GF-D8 (cell line): ENCODE results near the gene GALNT18.
"Not testable (repeated sequence)": the region's sequence is repeated elsewhere in the genome, so short reads cannot be mapped to it uniquely, and the experiment has no call there.

ENCODE experiments used
- DNase-seq: peaks from one replicate; lab custom pipeline; 2025; lab: John Stamatoyannopoulos, UW

The GALNT18 gene

DNA sequence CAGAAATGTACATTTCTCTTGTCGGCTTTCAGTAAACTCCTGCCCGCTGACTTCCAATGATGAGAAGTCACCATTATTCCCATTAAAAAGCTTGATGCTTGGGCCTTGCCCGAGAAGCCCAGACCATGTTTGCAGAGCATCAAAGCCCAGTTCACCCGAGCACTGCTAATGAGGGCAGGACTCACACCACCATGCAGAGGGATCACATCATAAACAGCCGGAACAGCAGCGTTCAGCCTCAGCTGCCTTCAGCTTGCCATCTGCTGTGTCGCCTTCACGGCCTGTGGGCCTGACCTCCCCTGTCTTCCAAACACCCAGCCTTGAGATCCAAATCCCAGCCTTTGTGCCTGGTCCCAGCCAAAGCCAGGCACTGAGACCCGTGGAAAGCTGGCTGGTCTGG lies 163.3 kb downstream of the GALNT18 start:
- no peak for DNase-seq

DNA sequence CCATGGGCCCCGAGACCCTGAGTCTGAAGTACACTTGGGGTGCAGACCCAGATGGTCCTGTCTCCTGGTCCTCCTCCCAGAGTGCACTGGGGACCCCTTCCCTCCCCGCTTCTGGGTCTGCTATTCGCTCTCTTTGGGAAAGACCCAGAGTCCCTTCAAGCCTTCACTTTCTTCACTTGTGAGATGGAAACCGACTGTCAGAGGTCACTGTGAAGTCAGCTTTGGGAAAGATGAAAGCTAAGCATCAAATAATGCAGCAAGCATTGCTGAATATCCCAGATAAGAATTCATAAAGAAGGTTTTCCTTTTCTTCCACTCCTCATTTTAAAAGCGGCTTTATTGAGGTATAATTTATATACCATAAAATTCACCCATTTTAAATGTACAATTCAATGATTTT lies 163.8 kb downstream of the GALNT18 start:
- DNase-seq = no peak

- no peak for DNase-seq
Observed at GRCh38 chr11:11456866-11457265, 164.9 kb downstream of the GALNT18 start.

DNA sequence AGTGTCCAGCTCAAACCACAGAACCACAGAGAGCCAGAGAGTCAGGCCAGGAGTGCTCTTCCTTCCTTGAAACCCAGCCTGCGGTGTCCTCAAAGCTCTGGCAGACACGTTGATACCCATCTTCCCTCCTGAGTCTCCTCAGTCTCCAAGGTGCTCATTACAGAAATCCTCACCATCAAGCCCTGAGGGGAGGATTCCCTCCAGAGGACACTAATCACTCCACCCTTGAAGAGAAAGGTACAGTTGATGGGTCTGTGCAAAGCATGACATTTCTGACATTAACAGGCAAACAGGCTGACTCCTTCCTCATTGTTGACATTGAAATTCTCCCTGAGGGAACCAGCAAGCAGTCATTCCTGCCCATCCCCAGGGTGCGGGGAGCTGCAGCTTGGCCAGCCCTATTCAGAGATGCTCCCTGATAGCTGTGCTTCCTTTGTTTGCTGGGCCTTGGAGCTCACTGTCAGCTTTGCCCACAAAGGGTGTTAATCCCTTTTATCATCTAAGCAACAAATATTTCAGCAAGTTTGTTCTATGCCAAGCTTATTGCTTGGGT lies 167.1 kb downstream of the GALNT18 start:
- DNase-seq = no peak

GRCh38 chr11:11451501-11452005 lies 170.3 kb downstream of the GALNT18 start:
- no peak for DNase-seq

- no peak for DNase-seq
Observed at GRCh38 chr11:11450744-11451362, 171.0 kb downstream of the GALNT18 start.

GRCh38 chr11:11449327-11449726 lies 172.5 kb downstream of the GALNT18 start:
- DNase-seq = no peak

- no peak for DNase-seq
Observed at GRCh38 chr11:11448626-11449025, 173.2 kb downstream of the GALNT18 start.

DNA sequence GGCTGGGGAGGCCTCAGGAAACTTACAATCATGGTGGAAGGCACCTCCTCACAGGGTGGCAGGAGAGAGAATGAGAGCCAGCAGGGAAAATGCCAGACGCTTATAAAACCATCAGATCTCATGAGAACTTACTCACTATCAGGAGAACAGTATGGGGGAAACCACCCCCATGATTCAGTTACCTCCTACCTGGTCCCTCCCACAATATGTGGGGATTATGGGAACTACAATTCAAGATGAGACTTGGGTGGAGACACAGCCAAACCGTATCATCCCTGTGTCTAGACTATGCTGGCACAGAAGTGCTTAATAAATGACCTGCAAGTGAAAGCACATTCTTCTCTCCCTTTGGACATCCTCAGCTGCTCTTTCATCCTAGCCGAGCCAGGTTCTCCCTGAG lies 174.2 kb downstream of the GALNT18 start:
- DNase-seq = not testable (repeated sequence)

GRCh38 chr11:11446967-11447366 lies 174.8 kb downstream of the GALNT18 start:
- no peak for DNase-seq

DNA sequence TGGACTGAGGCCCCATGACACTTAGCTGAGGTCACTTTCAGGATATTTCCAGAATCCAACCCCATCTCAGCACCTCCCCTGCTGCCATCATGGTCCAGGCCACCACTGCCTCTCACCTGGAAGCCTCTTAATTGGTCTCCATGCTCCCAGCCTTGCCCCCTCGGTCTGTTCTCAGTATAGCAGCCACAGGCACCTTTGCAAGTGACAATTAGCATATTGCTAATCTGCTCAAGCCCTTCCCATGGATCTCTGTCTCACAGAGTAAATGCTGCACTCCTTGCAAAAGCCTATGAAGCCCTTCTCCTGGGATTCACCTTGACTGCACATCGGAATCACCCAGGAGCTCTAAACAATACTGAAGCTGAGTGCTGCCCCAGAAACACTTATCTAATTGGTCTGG lies 175.2 kb downstream of the GALNT18 start:
- no peak for DNase-seq

GRCh38 chr11:11445441-11446185 lies 176.2 kb downstream of the GALNT18 start:
- DNase-seq = no peak

- no peak for DNase-seq
Observed at GRCh38 chr11:11444804-11445131, 177.0 kb downstream of the GALNT18 start.

DNA sequence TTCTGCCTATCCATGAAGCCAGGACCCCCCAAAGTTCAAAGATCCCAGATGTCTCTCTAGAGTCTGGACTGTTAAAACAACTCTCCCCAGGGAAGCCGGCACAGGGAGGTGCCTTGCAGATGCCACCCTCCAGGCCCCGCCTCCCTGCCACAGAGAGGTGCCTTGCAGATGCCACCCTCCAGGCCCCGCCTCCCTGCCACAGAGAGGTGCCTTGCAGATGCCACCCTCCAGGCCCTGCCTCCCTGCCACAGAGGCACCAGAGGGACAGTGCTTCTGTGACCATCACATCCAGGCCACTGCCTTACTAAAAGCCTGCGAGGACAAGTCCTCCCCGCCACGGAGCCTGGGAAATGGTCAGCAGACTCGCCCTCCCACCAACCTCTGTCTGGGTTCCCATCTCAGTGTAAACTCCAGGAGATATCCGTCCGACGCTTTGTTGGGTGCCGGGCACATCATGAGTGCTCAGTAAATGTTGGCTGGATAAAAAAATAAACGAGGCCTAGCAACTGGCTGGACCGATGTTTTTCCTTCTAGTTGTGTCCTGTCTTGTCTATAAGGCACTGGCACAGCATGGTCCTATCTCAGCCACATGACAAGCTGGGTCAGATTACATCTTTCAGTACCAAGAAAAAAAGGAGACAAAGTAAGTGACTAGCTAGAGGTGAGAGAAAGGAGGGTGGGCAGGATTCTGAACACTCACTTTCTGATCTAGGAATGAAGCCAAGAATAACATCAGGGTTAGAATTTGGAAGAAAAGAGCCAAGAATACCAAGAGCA lies 177.6 kb downstream of the GALNT18 start:
- no peak for DNase-seq

DNA sequence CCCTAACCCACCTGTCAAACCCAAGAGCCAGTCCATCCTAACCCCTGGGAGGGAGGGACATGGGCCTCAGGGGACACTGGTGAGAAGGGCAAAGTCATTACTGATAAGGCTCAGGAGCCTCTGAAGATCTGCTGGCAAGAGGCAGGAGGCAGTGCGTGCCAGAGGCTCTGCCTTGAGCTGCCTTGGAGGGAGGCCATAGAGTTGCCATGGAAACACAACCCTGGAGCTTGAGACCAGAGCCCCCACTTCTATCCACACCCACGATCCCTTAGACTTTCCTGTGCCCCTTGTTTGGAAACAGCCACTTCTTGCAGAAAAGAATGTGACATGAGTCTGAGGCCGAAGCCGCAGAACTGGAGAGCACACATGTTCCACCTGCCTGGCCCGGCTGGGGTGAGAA lies 179.0 kb downstream of the GALNT18 start:
- no peak for DNase-seq

- DNase-seq = no peak
Observed at GRCh38 chr11:11441516-11441915, 180.3 kb downstream of the GALNT18 start.

DNA sequence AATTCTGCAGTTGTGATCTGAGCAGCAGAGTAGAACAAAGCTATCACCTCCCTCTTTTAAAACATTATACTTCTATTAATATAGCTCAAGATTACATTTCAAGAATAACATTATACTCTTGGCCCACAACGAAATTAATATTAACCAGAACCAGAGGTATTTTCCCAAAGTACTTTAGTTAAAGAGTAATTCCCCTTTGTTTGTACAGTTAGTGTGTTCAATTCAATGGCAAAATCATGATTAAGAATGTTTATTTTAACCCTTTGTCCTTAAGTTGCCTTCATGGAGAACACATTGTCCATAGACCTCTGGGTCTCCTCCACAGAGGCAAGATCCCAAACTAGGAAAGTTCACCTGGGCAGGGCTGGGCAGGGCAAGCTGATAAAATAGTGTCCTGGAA lies 180.7 kb downstream of the GALNT18 start:
- no peak for DNase-seq

DNA sequence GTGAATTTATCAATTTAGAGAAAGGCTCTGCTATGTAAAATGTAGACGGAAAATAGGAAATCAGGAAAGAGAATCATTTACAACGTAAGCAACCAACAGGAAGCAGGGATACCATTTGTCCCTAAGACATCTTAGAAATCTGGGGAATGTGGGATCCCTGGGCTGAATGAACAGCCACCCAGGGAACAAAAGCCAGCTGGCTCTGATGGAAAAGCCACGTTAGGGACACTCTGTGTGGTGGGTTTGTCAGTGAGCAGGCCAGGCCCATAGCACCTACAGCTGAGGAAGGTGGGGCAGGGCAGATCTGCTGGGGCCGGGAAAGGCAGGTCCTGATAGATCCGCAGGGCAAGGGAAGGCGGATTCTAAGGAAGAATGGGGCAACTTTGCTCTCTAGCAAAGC lies 181.7 kb downstream of the GALNT18 start:
- no peak for DNase-seq

GRCh38 chr11:11439591-11439990 lies 182.2 kb downstream of the GALNT18 start:
- DNase-seq = no peak

- DNase-seq = no peak
Observed at GRCh38 chr11:11436715-11437313, 185.0 kb downstream of the GALNT18 start.

DNA sequence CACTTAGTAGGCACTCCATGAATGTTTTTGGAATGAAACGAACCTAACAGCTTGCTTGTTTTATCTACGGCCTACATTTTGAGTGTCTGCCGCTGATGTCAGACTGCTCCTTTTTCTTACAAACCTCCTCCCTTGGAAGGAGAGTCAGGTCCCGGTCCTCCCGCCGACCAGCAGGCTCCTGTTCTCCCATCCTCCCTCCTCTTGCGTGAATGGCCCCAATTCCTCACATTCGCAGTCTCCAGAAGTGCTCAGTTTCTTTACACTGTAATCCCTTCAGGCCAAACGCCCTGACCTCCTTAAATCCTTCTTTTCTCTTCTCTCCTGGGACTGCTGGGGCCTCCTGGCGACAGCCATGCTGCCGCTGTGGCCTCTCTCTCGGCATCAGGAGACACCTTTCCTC lies 186.2 kb downstream of the GALNT18 start:
- no peak for DNase-seq

- DNase-seq = no peak
Observed at GRCh38 chr11:11433960-11434359, 187.8 kb downstream of the GALNT18 start.
